ENCODE measurements around the gene SFN. TPM values are rescaled to one million over a fixed set of nuclear protein-coding genes. Genes with fewer than 3 reads are reported as not detected.

Gene SFN
- total RNA-seq, 2 donors from 2014 or later: 1.9 to 3.8 TPM

- peaks cover 14 to 37% of the 10 kb centered on the region in 2 donors for H3K4me1 ChIP-seq (ENCODE audit: control insufficient read depth in 1 of 2, low read depth in 2 of 2)
- peaks cover 19% of the 10 kb centered on the region for H3K36me3 ChIP-seq
- DNase-seq (ENCODE audit: low spot score): no peak
- no peak overlapping the region for H3K27ac ChIP-seq
- no peak overlapping the region for H3K4me3 ChIP-seq
- no peaks in the 10 kb centered on the region for H3K27me3 ChIP-seq (replicated peaks; ENCODE audit: insufficient read depth)
- no peak for TF ChIP-seq CTCF (IDR thresholded peaks at IDR 0.05)
- ATAC-seq (ENCODE audit: insufficient number of reproducible peaks, low FRiP score, low read depth): no peak
- no peaks in the 10 kb centered on the region for H3K9me3 ChIP-seq
Observed at GRCh38 chr1:26829184-26829911, 33.6 kb upstream of the SFN start.

GRCh38 chr1:26831059-26831458 is 31.9 kb upstream of the SFN start:
- Histone ChIP-seq H3K27ac (no peak overlapping the region), H3K36me3 (peaks cover 26% of the 10 kb centered on the region)
- no peak for TF ChIP-seq CTCF (IDR thresholded peaks at IDR 0.05)

GRCh38 chr1:26831546-26832248 is 31.3 kb upstream of the SFN start:
- DNase-seq (ENCODE audit: low spot score) (no peak), ATAC-seq (ENCODE audit: insufficient number of reproducible peaks, low FRiP score, low read depth) (no peak)
- Histone ChIP-seq H3K9me3 (no peaks in the 10 kb centered on the region), H3K27me3 (replicated peaks; ENCODE audit: insufficient read depth) (no peaks in the 10 kb centered on the region), H3K27ac (no peak overlapping the region), H3K4me3 (no peak overlapping the region), H3K36me3 (peaks cover 27% of the 10 kb centered on the region), H3K4me1 (ENCODE audit: control insufficient read depth in 1 of 2, low read depth in 2 of 2) (peaks cover 14 to 24% of the 10 kb centered on the region in 2 donors)
- no peak for TF ChIP-seq CTCF (IDR thresholded peaks at IDR 0.05)

More at GRCh38 chr1:26831059-26831458, 31.9 kb upstream of the SFN start:
- Histone ChIP-seq H3K27me3 (replicated peaks; ENCODE audit: insufficient read depth) (no peaks in the 10 kb centered on the region), H3K4me1 (ENCODE audit: control insufficient read depth in 1 of 2, low read depth in 2 of 2) (peaks cover 14 to 27% of the 10 kb centered on the region in 2 donors), H3K4me3 (no peak overlapping the region), H3K9me3 (no peaks in the 10 kb centered on the region)
- DNase-seq (ENCODE audit: low spot score) (no peak), ATAC-seq (ENCODE audit: insufficient number of reproducible peaks, low FRiP score, low read depth) (no peak)

GRCh38 chr1:26832249-26832960 is 30.5 kb upstream of the SFN start:
- H3K4me1 ChIP-seq (ENCODE audit: control insufficient read depth in 1 of 2, low read depth in 2 of 2): peaks cover 13 to 22% of the 10 kb centered on the region in 2 donors
- H3K27me3 ChIP-seq (replicated peaks; ENCODE audit: insufficient read depth): no peaks in the 10 kb centered on the region
- H3K4me3 ChIP-seq: no peak overlapping the region
- no peak for TF ChIP-seq CTCF (IDR thresholded peaks at IDR 0.05)
- DNase-seq (ENCODE audit: low spot score): no peak
- H3K36me3 ChIP-seq: peaks cover 28% of the 10 kb centered on the region
- ATAC-seq (ENCODE audit: insufficient number of reproducible peaks, low FRiP score, low read depth): no peak
- no peaks in the 10 kb centered on the region for H3K9me3 ChIP-seq
- no peak overlapping the region for H3K27ac ChIP-seq
